Esophagus muscularis mucosa (tissue), 4 donors: ENCODE data around the gene NPAS3.

ENCODE experiments used
- CTCF ChIP-seq, 3 experiments: fragments of 200-600 bp in 2 of 3; fragments of 450-650 bp in 1 of 3; sonication (generic) in 2 of 3; IDR thresholded peaks; one replicate each; pipeline ENCODE4 v1.5.1; 2017 to 2019; ENCODE audit warnings: antibody characterized with exemption in 3 of 3, mild to moderate bottlenecking in 2 of 3, moderate library complexity in 1 of 3
- EP300 ChIP-seq: sonication (generic); formaldehyde crosslinking; IDR thresholded peaks from one replicate; pipeline ENCODE4 v1.6.1; 2017; ENCODE audit warnings: antibody characterized with exemption
- POLR2A ChIP-seq: fragments of 450-650 bp; IDR thresholded peaks from one replicate; pipeline ENCODE4 v1.6.1; 2017; ENCODE audit warnings: antibody characterized with exemption, moderate library complexity, mild to moderate bottlenecking, low read depth

GRCh38 chr14:33679461-33680225 lies 741.0 kb downstream of the NPAS3 start:
- no peak for TF ChIP-seq CTCF (IDR thresholded peaks at IDR 0.05)
- TF ChIP-seq POLR2A = no peak
- no peak for TF ChIP-seq EP300
